Measurements from ENCODE around the gene FBXO17.
A peak's percentile ranks its signal among the peaks of the same experiment; 100 is the strongest.

Gene FBXO17

GRCh38 chr19:38975214-38975860 is at the start of gene FBXO17:
FBXO17 (minus strand) TSS chr19:38975742; CDS start chr19:38950319, 25,423 bp downstream.
- intact Hi-C loops (cut with DNase I; ENCODE audit: low total_unique reads): loop anchor here (10.0 kb wide), 1 partner anchor 349 kb away; the partner anchor contains the start of gene LRFN1

GRCh38 chr19:39024875-39025641 is 49.5 kb upstream of the FBXO17 start:
- Histone ChIP-seq H3K36me3 (peaks cover 0 to 34% (median 19%) of the 10 kb centered on the region in 3 donors), H3K27ac (no peak overlapping the region), H3K27me3 (no peaks in the 10 kb centered on the region), H3K4me1 (no peaks in the 10 kb centered on the region), H3K4me3 (no peak overlapping the region), H3K9me3 (no peaks in the 10 kb centered on the region)
- intact Hi-C loops (cut with DNase I; ENCODE audit: low total_unique reads): no loop called here
- TF ChIP-seq, protein P1, sequence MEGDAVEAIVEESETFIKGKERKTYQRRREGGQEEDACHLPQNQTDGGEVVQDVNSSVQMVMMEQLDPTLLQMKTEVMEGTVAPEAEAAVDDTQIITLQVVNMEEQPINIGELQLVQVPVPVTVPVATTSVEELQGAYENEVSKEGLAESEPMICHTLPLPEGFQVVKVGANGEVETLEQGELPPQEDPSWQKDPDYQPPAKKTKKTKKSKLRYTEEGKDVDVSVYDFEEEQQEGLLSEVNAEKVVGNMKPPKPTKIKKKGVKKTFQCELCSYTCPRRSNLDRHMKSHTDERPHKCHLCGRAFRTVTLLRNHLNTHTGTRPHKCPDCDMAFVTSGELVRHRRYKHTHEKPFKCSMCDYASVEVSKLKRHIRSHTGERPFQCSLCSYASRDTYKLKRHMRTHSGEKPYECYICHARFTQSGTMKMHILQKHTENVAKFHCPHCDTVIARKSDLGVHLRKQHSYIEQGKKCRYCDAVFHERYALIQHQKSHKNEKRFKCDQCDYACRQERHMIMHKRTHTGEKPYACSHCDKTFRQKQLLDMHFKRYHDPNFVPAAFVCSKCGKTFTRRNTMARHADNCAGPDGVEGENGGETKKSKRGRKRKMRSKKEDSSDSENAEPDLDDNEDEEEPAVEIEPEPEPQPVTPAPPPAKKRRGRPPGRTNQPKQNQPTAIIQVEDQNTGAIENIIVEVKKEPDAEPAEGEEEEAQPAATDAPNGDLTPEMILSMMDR (IDR thresholded peaks at IDR 0.05): no peak
- no peak for DNase-seq

More at GRCh38 chr19:38975214-38975860, at the start of gene FBXO17:
- DNase-seq: peak; percentile 52 to 81
- Histone ChIP-seq H3K4me1 (peaks cover 0 to 24% (median 14%) of the 10 kb centered on the region in 4 donors), H3K27me3 (no peaks in the 10 kb centered on the region), H3K4me3 (peak within 1 kb of the TSS; percentile 61 to 70), H3K36me3 (no peaks in the 10 kb centered on the region), H3K9me3 (no peaks in the 10 kb centered on the region), H3K27ac (peak within 1 kb of the TSS; percentile 93 to 95)
- TF ChIP-seq, protein P1 (IDR thresholded peaks at IDR 0.05): peak in 1 of 2 experiments; percentile 6

DNA sequence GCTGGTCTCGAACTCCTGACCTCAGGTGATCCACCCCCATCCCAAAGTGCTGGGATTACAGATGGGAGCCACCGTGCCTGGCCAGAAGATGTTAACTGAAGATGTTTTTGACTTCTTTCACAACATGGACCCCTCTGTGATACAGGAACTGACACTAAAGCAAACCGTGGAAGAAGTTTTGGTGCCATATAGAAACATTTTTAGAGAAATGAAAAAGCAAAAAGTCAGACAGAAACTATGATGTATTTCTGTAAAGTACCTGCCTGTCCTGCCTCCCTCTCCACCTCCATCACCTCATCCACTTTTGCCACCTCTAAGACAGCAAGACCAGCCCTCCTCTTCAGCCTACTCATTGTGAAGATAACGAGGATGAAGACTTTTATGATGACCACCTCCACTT is 45.5 kb upstream of the FBXO17 start:
- intact Hi-C loops (cut with DNase I; ENCODE audit: low total_unique reads): no loop called here
- no peaks in the 10 kb centered on the region for H3K9me3 ChIP-seq
- H3K27ac ChIP-seq: no peak overlapping the region
- H3K27me3 ChIP-seq: no peaks in the 10 kb centered on the region
- TF ChIP-seq, protein P1 (IDR thresholded peaks at IDR 0.05): no peak
- peaks cover 0 to 13% (median 6%) of the 10 kb centered on the region in 3 donors for H3K36me3 ChIP-seq
- H3K4me3 ChIP-seq: no peak overlapping the region
- H3K4me1 ChIP-seq: no peaks in the 10 kb centered on the region
- DNase-seq: no peak

GRCh38 chr19:39017646-39018045 is 42.1 kb upstream of the FBXO17 start:
- TF ChIP-seq, protein P1 (IDR thresholded peaks at IDR 0.05): no peak
- H3K27ac ChIP-seq: no peak overlapping the region
- H3K4me1 ChIP-seq: no peaks in the 10 kb centered on the region
- no peaks in the 10 kb centered on the region for H3K9me3 ChIP-seq
- no peaks in the 10 kb centered on the region for H3K27me3 ChIP-seq
- H3K4me3 ChIP-seq: no peak overlapping the region
- H3K36me3 ChIP-seq: no peaks in the 10 kb centered on the region
- intact Hi-C loops (cut with DNase I; ENCODE audit: low total_unique reads): no loop called here
- DNase-seq: no peak

DNA sequence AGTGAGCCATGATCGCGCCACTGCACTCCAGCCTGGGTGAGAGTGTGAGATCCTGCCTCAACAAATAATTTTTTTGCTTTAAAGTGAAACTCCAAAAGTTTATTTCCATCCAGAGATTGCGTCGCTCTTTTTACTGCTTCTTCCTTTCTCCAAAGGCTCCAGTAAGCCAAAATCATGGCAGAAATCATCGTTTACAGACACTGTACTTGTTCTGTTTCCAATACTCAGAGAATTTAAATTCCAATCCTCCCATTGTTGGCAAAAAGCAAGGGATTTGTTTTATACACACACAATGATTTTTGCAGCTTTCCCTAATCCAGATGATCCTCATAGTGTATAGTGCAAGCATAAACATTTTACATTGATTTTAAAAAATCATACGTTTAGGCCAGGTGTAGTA is 41.5 kb upstream of the FBXO17 start:
- H3K9me3 ChIP-seq: no peaks in the 10 kb centered on the region
- H3K27ac ChIP-seq: no peak overlapping the region
- H3K4me3 ChIP-seq: no peak overlapping the region
- DNase-seq: no peak
- no peaks in the 10 kb centered on the region for H3K4me1 ChIP-seq
- TF ChIP-seq, protein P1 (IDR thresholded peaks at IDR 0.05): no peak
- intact Hi-C loops (cut with DNase I; ENCODE audit: low total_unique reads): no loop called here
- H3K36me3 ChIP-seq: no peaks in the 10 kb centered on the region
- no peaks in the 10 kb centered on the region for H3K27me3 ChIP-seq

Data from tibial artery (tissue), 4 donors.